Endothelial cell of umbilical vein (primary cell): ENCODE measurements around the gene TKFC. TPM values are rescaled to one million over a fixed set of nuclear protein-coding genes. Genes with fewer than 3 reads are reported as not detected.

Source experiments
- BruUV-seq: library from RNA; stranded (reverse); fragments of 400-500 nt; replicated peaks from 2 replicates; lab custom pipeline; 2021; lab: Mats Ljungman, UMichigan
- CTCF ChIA-PET: fragments of 300-600, 350-600 bp; sonication (Branson Sonifier 250); formaldehyde crosslinking; loops from one replicate; lab custom pipeline; 2021; ENCODE audit warnings: antibody characterized with exemption, inconsistent platforms; lab: Charles Lee
- POLR2A ChIA-PET: fragments of 300-600, 350-600 bp; sonication (Branson Sonifier 250); formaldehyde crosslinking; loops from one replicate; lab custom pipeline; 2021; ENCODE audit warnings: antibody characterized with exemption, inconsistent platforms; lab: Charles Lee
- DNase-seq: peaks from one replicate; pipeline ENCODE4 v3.0.0-alpha.2; 2011; ENCODE audit warnings: low read depth, low spot score
- FAIRE-seq: peaks from 2 replicates; lab custom pipeline; 2011; peaks lifted over from hg19 to GRCh38; lab: Jason Lieb, UNC
- H2AFZ ChIP-seq: 2 replicates; pipeline ENCODE4 v1.6.0; 2012; ENCODE audit warnings: low read depth, low read length, control low read depth, inconsistent platforms
- H3K27ac ChIP-seq: 2 replicates; pipeline ENCODE4 v1.5.1; 2011; ENCODE audit warnings: low read depth, mild to moderate bottlenecking, control low read depth, low read length, moderate library complexity; ENCODE audit not compliant: insufficient read depth
- H3K27me3 ChIP-seq, 2 experiments: 2 replicates each; pipeline versions ENCODE4 v1.6.0 to v1.6.1; 2011; ENCODE audit warnings: low read length in 2 of 2, mixed read lengths in 1 of 2; ENCODE audit not compliant: control insufficient read depth in 2 of 2, insufficient read depth in 2 of 2
- H3K36me3 ChIP-seq, 2 experiments: 2 replicates in 1 of 2; 3 replicates in 1 of 2; pipeline ENCODE4 v1.5.1; 2011; ENCODE audit warnings: low read length in 2 of 2, mild to moderate bottlenecking in 1 of 2, moderate library complexity in 1 of 2; ENCODE audit not compliant: control insufficient read depth in 2 of 2, insufficient read depth in 2 of 2; ENCODE audit errors: extremely low read depth in 1 of 2
- H3K4me1 ChIP-seq: 3 replicates; pipeline ENCODE4 v1.5.1; 2011; ENCODE audit warnings: mild to moderate bottlenecking, low read length; ENCODE audit not compliant: control insufficient read depth, insufficient read depth; ENCODE audit errors: extremely low read depth
- H3K4me2 ChIP-seq: 2 replicates; pipeline ENCODE4 v1.6.1; 2011; ENCODE audit warnings: low read length, control low read depth, mixed read lengths; ENCODE audit not compliant: insufficient read depth
- H3K4me3 ChIP-seq, 3 experiments: fragments of 200-600 bp in 1 of 3; sonication (generic), shearing (Covaris generic) in 1 of 3; replicated peaks in 1 of 3; 2 replicates each; pipeline ENCODE4 v1.5.1; 2011 to 2016; ENCODE audit warnings: control low read depth in 3 of 3, low read length in 3 of 3, mild to moderate bottlenecking in 2 of 3, inconsistent platforms in 1 of 3, low read depth in 1 of 3, moderate library complexity in 1 of 3; ENCODE audit not compliant: insufficient read depth in 1 of 3
- H3K79me2 ChIP-seq: 2 replicates; pipeline ENCODE4 v1.6.0; 2012; ENCODE audit warnings: low read length, inconsistent platforms; ENCODE audit not compliant: control insufficient read depth, insufficient read depth
- H3K9ac ChIP-seq: replicated peaks from 2 replicates; pipeline ENCODE3; 2011; ENCODE audit warnings: low read length, control low read depth; ENCODE audit not compliant: insufficient read depth; ENCODE audit errors: extremely low read depth
- H3K9me1 ChIP-seq: replicated peaks from 3 replicates; pipeline ENCODE4 v1.6.0; 2011; ENCODE audit warnings: mild to moderate bottlenecking, low read length; ENCODE audit not compliant: control insufficient read depth, insufficient read depth; ENCODE audit errors: extremely low read depth
- H3K9me3 ChIP-seq: replicated peaks from 2 replicates; pipeline ENCODE4 v1.5.1; 2012; ENCODE audit warnings: low read length, inconsistent platforms; ENCODE audit not compliant: control insufficient read depth, insufficient read depth
- H4K20me1 ChIP-seq: replicated peaks from 2 replicates; pipeline ENCODE3; 2011; ENCODE audit warnings: mild to moderate bottlenecking, low read length; ENCODE audit not compliant: control insufficient read depth, insufficient read depth; ENCODE audit errors: extremely low read depth
- CTCF ChIP-seq, 2 donors: IDR thresholded peaks; 1 replicate in 1 of 2; 2 replicates in 1 of 2; pipeline ENCODE4 v1.5.1; 2011; ENCODE audit warnings: low read length in 2 of 2, mild to moderate bottlenecking in 2 of 2, moderate library complexity in 2 of 2, control low read depth in 1 of 2, inconsistent platforms in 1 of 2, low read depth in 1 of 2; ENCODE audit not compliant: insufficient read depth in 1 of 2; ENCODE audit errors: extremely low read depth in 1 of 2
- EZH2 ChIP-seq: IDR thresholded peaks from 2 replicates; pipeline ENCODE4 v1.6.1; 2012; ENCODE audit warnings: borderline replicate concordance, low read depth, mild to moderate bottlenecking, moderate library complexity, low read length, inconsistent platforms; ENCODE audit not compliant: severe bottlenecking
- FOS ChIP-seq: IDR thresholded peaks from 2 replicates; pipeline ENCODE4 v1.6.1; 2011; ENCODE audit warnings: mild to moderate bottlenecking, low read length, moderate library complexity, borderline replicate concordance; ENCODE audit not compliant: insufficient read depth
- GATA2 ChIP-seq: IDR thresholded peaks from 2 replicates; pipeline ENCODE4 v1.7.0; 2011; ENCODE audit warnings: low read depth, mild to moderate bottlenecking, moderate library complexity, mixed read lengths, low read length; ENCODE audit not compliant: insufficient read length, insufficient read depth
- JUN ChIP-seq: IDR thresholded peaks from 2 replicates; pipeline ENCODE4 v1.6.1; 2011; ENCODE audit warnings: borderline replicate concordance, low read depth; ENCODE audit not compliant: insufficient read length, insufficient read depth
- MYC ChIP-seq: IDR thresholded peaks from one replicate; pipeline ENCODE4 v1.6.1; 2011; ENCODE audit warnings: mild to moderate bottlenecking, low read depth, low read length
- POLR2A ChIP-seq: IDR thresholded peaks from 2 replicates; pipeline ENCODE4 v1.6.1; 2012; ENCODE audit warnings: low read depth, mild to moderate bottlenecking, control low read depth, low read length
- POLR2AphosphoS5 ChIP-seq: IDR thresholded peaks from 2 replicates; pipeline ENCODE4 v1.6.1; 2012; ENCODE audit warnings: low read depth, mild to moderate bottlenecking, control low read depth, low read length, moderate library complexity; ENCODE audit not compliant: insufficient read depth
- dilution Hi-C: fragments of 300-500 bp; cut with MboI; formaldehyde crosslinking; loops from one replicate; pipeline ENCODE4 v1.15.0; 2019; ENCODE audit warnings: low sequenced_read_pairs; ENCODE audit not compliant: extremely low pct_ligation_motif_present
- intact Hi-C: fragments of 100-400 bp; cut with micrococcal nuclease; formaldehyde crosslinking; loops from one replicate; pipeline ENCODE4 v1.10.0; 2022
- polyA plus RNA-seq, 4 experiments: library from polyadenylated mRNA; depleted of rRNA in 3 of 4; stranded (reverse) in 3 of 4; unstranded in 1 of 4; fragments of >200 nt; gene quantifications; 2 replicates each; pipeline versions ENCODE4 v1.2.1 to v1.2.3, GENCODE V29; 2011 to 2012; ENCODE audit warnings: missing spikeins in 1 of 4
- total RNA-seq: library from RNA; stranded (reverse); gene quantifications from 2 replicates; pipeline ENCODE4 v1.2.3, GENCODE V29; 2021
- TF ChIP-seq, protein P1 (sequence below): IDR thresholded peaks from 2 replicates; pipeline ENCODE4 v1.6.1; 2011; ENCODE audit not compliant: insufficient read depth, insufficient read length

TKFC gene
- total and polyA plus RNA-seq, 2 donors (not counting 3 experiments of a cell fraction or from before 2014, with no cell fraction given) = 30.8 to 31.7 TPM

DNA sequence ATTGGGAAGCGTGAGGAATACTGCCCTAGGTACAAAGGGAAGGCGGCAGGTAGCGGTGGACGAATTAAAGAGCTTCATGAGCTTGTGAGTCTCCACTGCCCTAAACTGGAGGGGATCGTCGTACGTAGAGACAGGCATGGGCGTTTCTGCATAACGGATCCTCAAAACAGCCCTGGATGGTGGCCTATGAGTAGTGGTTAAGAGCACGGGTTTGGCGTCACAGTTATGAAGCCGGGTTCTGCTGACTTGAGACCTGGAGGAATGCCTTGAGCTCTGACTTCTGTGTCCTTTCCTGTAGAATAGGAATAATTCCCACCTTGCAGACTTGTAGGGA is 29.5 kb downstream of the TKFC start:
- peaks cover 18% of the 10 kb centered on the region for H3K4me1 ChIP-seq
- peaks cover 26% of the 10 kb centered on the region for H3K79me2 ChIP-seq
- intact Hi-C loops = loop anchor here (1.0 to 2.0 kb wide), 2 partner anchors 29 to 66 kb away; partner anchors contain the start of genes CPSF7, DDB1 and TKFC
- H3K27me3 ChIP-seq = no peaks in the 10 kb centered on the region
- no peaks in the 10 kb centered on the region for H3K9me1 ChIP-seq
- peak overlapping the region; percentile 47 for H3K4me2 ChIP-seq
- TSS peak; percentile 65 for BruUV-seq
- no peaks in the 10 kb centered on the region for H3K9me3 ChIP-seq
- peak overlapping the region; percentile 86 for H3K9ac ChIP-seq
- ChIA-PET CTCF (interaction anchor here (0.9 to 10.8 kb wide), 7 partner anchors 9 to 31 kb away, joined by 3 to 89 read pairs (median 6); partner anchors contain the start of gene TMEM216), POLR2A (interaction anchor here (1.5 to 2.3 kb wide), 5 partner anchors 12 to 28 kb away, joined by 4 to 17 read pairs (median 8); partner anchors contain the start of genes DDB1 and TKFC)
- H4K20me1 ChIP-seq = no peaks in the 10 kb centered on the region
- FAIRE-seq = no peak
- DNase-seq = no peak
- dilution Hi-C loops = no loop called here
- peak overlapping the region; percentile 63 for H2AFZ ChIP-seq
- TF ChIP-seq POLR2AphosphoS5 = no peak
- TF ChIP-seq POLR2A = no peak
- no peak for TF ChIP-seq GATA2
- no peak for TF ChIP-seq FOS
- TF ChIP-seq CTCF (IDR thresholded peaks at IDR 0.05; ENCODE audit: extremely low read depth in 1 of 2, insufficient read depth in 1 of 2, low read depth in 1 of 2, low read length in 2 of 2) = no peak
- no peak for TF ChIP-seq JUN
- TF ChIP-seq EZH2 = no peak
- TF ChIP-seq, protein P1, sequence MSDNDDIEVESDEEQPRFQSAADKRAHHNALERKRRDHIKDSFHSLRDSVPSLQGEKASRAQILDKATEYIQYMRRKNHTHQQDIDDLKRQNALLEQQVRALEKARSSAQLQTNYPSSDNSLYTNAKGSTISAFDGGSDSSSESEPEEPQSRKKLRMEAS = no peak
- TF ChIP-seq MYC = no peak
- H3K4me3 ChIP-seq = peak overlapping the region; percentile 44 to 83 (median 53)
- peak overlapping the region; percentile 63 for H3K27ac ChIP-seq
- peaks cover 5 to 16% of the 10 kb centered on the region in 2 experiments for H3K36me3 ChIP-seq
